DOHH2 (cell line): ENCODE results near the gene LTC4S.

ENCODE experiments used
- EZH2phosphoT487 ChIP-seq: fragments of 200-600 bp; sonication (generic); IDR thresholded peaks from 2 replicates; pipeline ENCODE4 v1.6.1; 2017; ENCODE audit warnings: borderline replicate concordance, mild to moderate bottlenecking, antibody characterized with exemption, low read length, moderate library complexity, mixed read lengths
- TF ChIP-seq, protein P1 (sequence below): fragments of 200-600 bp; sonication (generic); IDR thresholded peaks from one replicate; pipeline ENCODE4 v1.5.1; 2014; ENCODE audit warnings: antibody characterized with exemption, mild to moderate bottlenecking, low read depth, low read length; ENCODE audit not compliant: poor library complexity, severe bottlenecking

DNA sequence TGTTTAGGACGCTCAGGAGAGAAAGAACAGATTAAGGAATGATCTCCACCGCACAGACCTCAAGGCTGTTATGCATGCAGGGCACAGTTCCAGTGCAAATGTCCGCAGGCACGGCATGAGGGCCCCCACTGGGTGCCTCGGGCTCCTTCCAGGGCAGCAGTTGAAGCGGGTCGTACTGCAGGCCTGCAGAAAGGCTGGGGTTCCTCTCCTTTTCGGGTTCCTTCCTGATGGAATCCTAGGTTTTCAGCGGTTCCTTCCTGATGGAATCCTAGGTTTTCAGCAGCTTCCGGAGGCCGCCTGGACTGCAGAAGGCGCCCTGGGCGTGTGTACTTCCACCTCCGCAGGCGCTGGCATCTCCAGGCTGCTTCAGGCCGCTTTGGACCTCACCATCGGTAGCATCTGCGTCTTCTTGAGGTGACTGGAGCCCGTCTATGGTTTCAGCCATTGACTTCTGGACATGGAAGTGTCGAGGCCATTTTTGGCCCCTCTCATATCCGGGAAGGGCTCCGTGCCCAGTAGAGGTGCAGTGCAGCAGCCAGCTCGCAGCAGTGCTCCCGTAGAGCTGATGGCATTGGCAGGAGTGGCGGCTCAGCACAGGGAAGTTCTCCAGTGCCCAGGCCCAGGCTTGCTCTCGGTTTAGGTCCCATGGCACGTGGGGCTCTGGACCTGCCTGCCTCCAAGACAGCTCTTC is 18.5 kb downstream of the LTC4S start:
- TF ChIP-seq, protein P1, sequence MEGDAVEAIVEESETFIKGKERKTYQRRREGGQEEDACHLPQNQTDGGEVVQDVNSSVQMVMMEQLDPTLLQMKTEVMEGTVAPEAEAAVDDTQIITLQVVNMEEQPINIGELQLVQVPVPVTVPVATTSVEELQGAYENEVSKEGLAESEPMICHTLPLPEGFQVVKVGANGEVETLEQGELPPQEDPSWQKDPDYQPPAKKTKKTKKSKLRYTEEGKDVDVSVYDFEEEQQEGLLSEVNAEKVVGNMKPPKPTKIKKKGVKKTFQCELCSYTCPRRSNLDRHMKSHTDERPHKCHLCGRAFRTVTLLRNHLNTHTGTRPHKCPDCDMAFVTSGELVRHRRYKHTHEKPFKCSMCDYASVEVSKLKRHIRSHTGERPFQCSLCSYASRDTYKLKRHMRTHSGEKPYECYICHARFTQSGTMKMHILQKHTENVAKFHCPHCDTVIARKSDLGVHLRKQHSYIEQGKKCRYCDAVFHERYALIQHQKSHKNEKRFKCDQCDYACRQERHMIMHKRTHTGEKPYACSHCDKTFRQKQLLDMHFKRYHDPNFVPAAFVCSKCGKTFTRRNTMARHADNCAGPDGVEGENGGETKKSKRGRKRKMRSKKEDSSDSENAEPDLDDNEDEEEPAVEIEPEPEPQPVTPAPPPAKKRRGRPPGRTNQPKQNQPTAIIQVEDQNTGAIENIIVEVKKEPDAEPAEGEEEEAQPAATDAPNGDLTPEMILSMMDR, result no peak
- TF ChIP-seq EZH2phosphoT487, result no peak
